ENCODE results near the gene ENDOG. TPM values are rescaled to one million over a fixed set of nuclear protein-coding genes. Genes with fewer than 3 reads are reported as not detected.

ENDOG gene
- total RNA-seq, 1 experiment from 2014 or later = 16.7 TPM

DNA sequence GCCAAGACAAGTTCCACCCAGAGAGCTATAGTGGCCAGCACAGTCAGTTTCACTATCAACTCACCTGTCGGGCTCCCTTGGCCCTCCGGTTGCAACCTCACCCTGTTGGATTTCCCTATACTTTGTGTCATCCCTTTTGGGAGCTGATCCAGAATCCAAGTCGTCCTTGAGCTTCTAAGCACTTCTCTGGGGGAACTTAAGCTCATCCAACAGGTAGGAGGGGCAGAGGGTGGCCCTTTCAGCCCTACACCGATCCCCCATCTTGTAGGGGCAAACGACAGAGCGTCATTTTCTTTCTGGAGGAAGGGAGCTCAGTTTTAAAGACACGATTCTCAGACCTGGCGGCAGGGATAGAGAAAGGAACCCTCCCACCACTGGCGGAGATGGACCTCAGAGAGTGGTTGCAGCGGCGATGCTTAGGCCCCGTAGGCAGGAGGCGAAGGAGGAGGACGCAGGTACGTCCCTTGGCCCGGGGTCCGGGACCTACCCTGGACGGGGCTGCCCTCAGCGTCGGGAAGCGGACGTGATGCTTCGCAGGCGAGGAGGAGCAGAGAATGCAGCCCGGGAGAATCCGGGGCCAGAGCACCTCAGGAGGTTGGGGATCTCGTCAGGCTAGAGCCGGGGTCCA lies 47.1 kb upstream of the ENDOG start:
- Histone ChIP-seq H3K79me1 (ENCODE audit: insufficient read depth, low read depth, low read length, poor library complexity, severe bottlenecking) (no peaks in the 10 kb centered on the region), H3K23ac (ENCODE audit: insufficient read length, low read depth, low read length) (no peak overlapping the region), H3T11ph (ENCODE audit: low read length) (no peak overlapping the region), H2BK5ac (ENCODE audit: insufficient read length, low read length) (no peak overlapping the region), H2AK5ac (ENCODE audit: insufficient read length, low read length) (no peak overlapping the region), H3K56ac (ENCODE audit: insufficient read length, low read depth, low read length) (no peak overlapping the region), H3K4me2 (ENCODE audit: insufficient read depth, insufficient read length, low read length) (peak overlapping the region; percentile 70), H4K20me1 (ENCODE audit: control insufficient read depth, insufficient read depth, insufficient read length) (no peaks in the 10 kb centered on the region), H4K5ac (ENCODE audit: insufficient read length, low read depth, low read length) (no peak overlapping the region), H2BK15ac (ENCODE audit: low read depth, low read length) (no peak overlapping the region), H3K27me3 (ENCODE audit: insufficient read depth, low read length) (no peaks in the 10 kb centered on the region), H2AFZ (ENCODE audit: low read length) (no peak overlapping the region), H3K4me1 (ENCODE audit: insufficient read depth, low read length) (no peaks in the 10 kb centered on the region), H3K14ac (ENCODE audit: insufficient read depth, low read length) (peak overlapping the region; percentile 51; the same call in 1 of the 2 replicates), H3K9ac (ENCODE audit: extremely low read depth, insufficient read length, low read length) (peak overlapping the region; percentile 76), H2BK12ac (ENCODE audit: insufficient read length, low read depth, low read length) (no peak overlapping the region), H3K79me2 (ENCODE audit: insufficient read depth, low read length) (no peaks in the 10 kb centered on the region; the same call in 1 of the 2 replicates), H3K18ac (ENCODE audit: insufficient read length, low read depth, low read length) (peak overlapping the region; percentile 31), H4K8ac (replicated peaks; ENCODE audit: insufficient read length, low read depth, low read length) (no peak overlapping the region), H3K23me2 (ENCODE audit: insufficient read length, low read depth, low read length, poor library complexity, severe bottlenecking) (peaks cover 12% of the 10 kb centered on the region), H4K91ac (ENCODE audit: insufficient read length, low read depth, low read length) (no peak overlapping the region), H3K4ac (ENCODE audit: low read depth, low read length) (no peak overlapping the region), H2BK120ac (ENCODE audit: low read depth, low read length, poor library complexity, severe bottlenecking) (no peak overlapping the region), H3K27ac (ENCODE audit: insufficient read length, low read depth, low read length) (peak overlapping the region; percentile 31), H3K9me3 (ENCODE audit: control insufficient read depth, low read depth, low read length) (no peaks in the 10 kb centered on the region), H2BK20ac (ENCODE audit: low read depth, low read length, poor library complexity, severe bottlenecking) (no peak overlapping the region)
- H3K9me3 Mint-ChIP-seq = peaks cover 6 to 9% of the 10 kb centered on the region in 2 experiments; a peak in 4 of 5 replicates
- WGBS (ENCODE audit: extremely low coverage, insufficient read length, low lambda C conversion rate) = no CpG with 5 or more reads among the region's 28 CpGs
- DNase-seq = no peak
- peak overlapping the region; percentile 90 to 96 for H3K4me3 Mint-ChIP-seq
- H3K36me3 Mint-ChIP-seq (ENCODE audit: insufficient read depth in 1 of 3, low read depth in 3 of 3) = peaks cover 0 to 6% (median 0%) of the 10 kb centered on the region in 3 experiments; a peak in 2 of 7 replicates
- TF ChIP-seq, protein P1, sequence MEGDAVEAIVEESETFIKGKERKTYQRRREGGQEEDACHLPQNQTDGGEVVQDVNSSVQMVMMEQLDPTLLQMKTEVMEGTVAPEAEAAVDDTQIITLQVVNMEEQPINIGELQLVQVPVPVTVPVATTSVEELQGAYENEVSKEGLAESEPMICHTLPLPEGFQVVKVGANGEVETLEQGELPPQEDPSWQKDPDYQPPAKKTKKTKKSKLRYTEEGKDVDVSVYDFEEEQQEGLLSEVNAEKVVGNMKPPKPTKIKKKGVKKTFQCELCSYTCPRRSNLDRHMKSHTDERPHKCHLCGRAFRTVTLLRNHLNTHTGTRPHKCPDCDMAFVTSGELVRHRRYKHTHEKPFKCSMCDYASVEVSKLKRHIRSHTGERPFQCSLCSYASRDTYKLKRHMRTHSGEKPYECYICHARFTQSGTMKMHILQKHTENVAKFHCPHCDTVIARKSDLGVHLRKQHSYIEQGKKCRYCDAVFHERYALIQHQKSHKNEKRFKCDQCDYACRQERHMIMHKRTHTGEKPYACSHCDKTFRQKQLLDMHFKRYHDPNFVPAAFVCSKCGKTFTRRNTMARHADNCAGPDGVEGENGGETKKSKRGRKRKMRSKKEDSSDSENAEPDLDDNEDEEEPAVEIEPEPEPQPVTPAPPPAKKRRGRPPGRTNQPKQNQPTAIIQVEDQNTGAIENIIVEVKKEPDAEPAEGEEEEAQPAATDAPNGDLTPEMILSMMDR (conservative IDR thresholded peaks at IDR 0.05) = no peak
- H3K27ac Mint-ChIP-seq = peak overlapping the region; percentile 97 to 98 (median 97)
- peaks cover 2% of the 10 kb centered on the region; the same call in 1 of the 2 replicates for H3K27me3 Mint-ChIP-seq (ENCODE audit: low read depth)
- H3K4me1 Mint-ChIP-seq = peaks cover 9 to 11% of the 10 kb centered on the region in 2 experiments

Measured in H9 (cell line).